Stimulated activated naive CD8-positive, alpha-beta T cell treated with anti-CD3 and anti-CD28 coated beads, Interleukin-15, Interleukin-2, amounts not matched to agents 100 ng/mL and 50 ng/mL, for 24 hours (primary cell): ENCODE results near the gene ARSG.
"Not testable (repeated sequence)": the region's sequence is repeated elsewhere in the genome, so short reads cannot be mapped to it uniquely, and the experiment has no call there.

Source experiments
- H3K27ac Mint-ChIP-seq: one replicate; pipeline ENCODE4 v1.8.0; 2021; ENCODE audit warnings: mild to moderate bottlenecking, mixed read lengths
- H3K27me3 Mint-ChIP-seq: one replicate; pipeline ENCODE4 v1.8.0; 2021; ENCODE audit warnings: mixed read lengths
- H3K36me3 Mint-ChIP-seq: one replicate; pipeline ENCODE4 v1.8.0; 2021; ENCODE audit warnings: low read depth, mixed read lengths
- H3K4me1 Mint-ChIP-seq: one replicate; pipeline ENCODE4 v1.8.0; 2021; ENCODE audit warnings: low read depth, mixed read lengths
- H3K4me3 Mint-ChIP-seq: one replicate; pipeline ENCODE4 v1.8.0; 2021; ENCODE audit warnings: mild to moderate bottlenecking, mixed read lengths
- H3K9me3 Mint-ChIP-seq: one replicate; pipeline ENCODE4 v1.8.0; 2021; ENCODE audit warnings: mixed read lengths

ARSG gene

GRCh38 chr17:68353111-68353521 is 61.8 kb downstream of the ARSG start:
- no peaks in the 10 kb centered on the region for H3K9me3 Mint-ChIP-seq
- no peak overlapping the region for H3K27ac Mint-ChIP-seq
- H3K27me3 Mint-ChIP-seq: no peaks in the 10 kb centered on the region
- no peak overlapping the region for H3K4me3 Mint-ChIP-seq
- H3K4me1 Mint-ChIP-seq: peaks cover 67% of the 10 kb centered on the region
- H3K36me3 Mint-ChIP-seq: no peaks in the 10 kb centered on the region

- not testable (repeated sequence) for H3K27ac Mint-ChIP-seq, H3K4me3 Mint-ChIP-seq, H3K27me3 Mint-ChIP-seq, H3K36me3 Mint-ChIP-seq, H3K9me3 Mint-ChIP-seq
- peaks cover 59% of the 10 kb centered on the region for H3K4me1 Mint-ChIP-seq
Observed at GRCh38 chr17:68354311-68354710, 63.0 kb downstream of the ARSG start.

- not testable (repeated sequence) for H3K4me3 Mint-ChIP-seq, H3K27ac Mint-ChIP-seq, H3K9me3 Mint-ChIP-seq, H3K27me3 Mint-ChIP-seq, H3K36me3 Mint-ChIP-seq
- H3K4me1 Mint-ChIP-seq: peaks cover 52% of the 10 kb centered on the region
Observed at GRCh38 chr17:68355108-68355507, 63.8 kb downstream of the ARSG start.

- peak overlapping the region; percentile 42 for H3K4me3 Mint-ChIP-seq
- peaks cover 4% of the 10 kb centered on the region for H3K36me3 Mint-ChIP-seq
- H3K9me3 Mint-ChIP-seq: no peaks in the 10 kb centered on the region
- no peaks in the 10 kb centered on the region for H3K27me3 Mint-ChIP-seq
- peak overlapping the region; percentile 56 for H3K27ac Mint-ChIP-seq
- H3K4me1 Mint-ChIP-seq: peaks cover 50% of the 10 kb centered on the region
Observed at GRCh38 chr17:68356520-68356919, 65.2 kb downstream of the ARSG start.

DNA sequence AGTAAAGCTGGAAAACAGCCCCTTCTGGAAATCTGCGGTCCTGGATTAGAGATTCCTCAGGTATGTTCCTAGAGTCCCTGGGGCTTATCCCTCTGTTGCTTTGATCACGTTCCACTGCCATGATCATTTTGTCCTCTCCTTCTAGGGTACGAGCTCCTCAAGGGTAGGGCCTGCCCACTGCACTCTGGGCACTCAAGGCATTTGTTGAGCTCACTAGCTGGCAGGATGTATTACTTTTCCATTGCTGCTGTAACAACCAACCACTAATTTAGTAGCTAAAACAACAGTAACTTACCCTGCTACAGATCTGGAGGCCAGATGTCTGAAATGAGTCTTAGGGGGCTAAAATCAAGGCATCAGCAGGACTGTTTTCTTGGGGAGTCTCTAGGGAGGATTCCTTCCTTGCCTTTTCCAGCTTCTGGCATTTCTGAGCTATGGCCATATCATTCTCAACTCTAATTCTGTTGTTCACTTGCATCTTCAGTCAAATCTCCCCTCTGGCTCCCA is 65.7 kb downstream of the ARSG start:
- Mint-ChIP-seq H3K36me3 (peaks cover 5% of the 10 kb centered on the region), H3K27me3 (no peaks in the 10 kb centered on the region), H3K27ac (peak overlapping the region; percentile 56), H3K9me3 (no peaks in the 10 kb centered on the region), H3K4me3 (peak overlapping the region; percentile 42), H3K4me1 (peaks cover 45% of the 10 kb centered on the region)

- H3K27me3 Mint-ChIP-seq: no peaks in the 10 kb centered on the region
- H3K27ac Mint-ChIP-seq: no peak overlapping the region
- no peak overlapping the region for H3K4me3 Mint-ChIP-seq
- H3K36me3 Mint-ChIP-seq: peaks cover 9% of the 10 kb centered on the region
- H3K4me1 Mint-ChIP-seq: peaks cover 36% of the 10 kb centered on the region
- no peaks in the 10 kb centered on the region for H3K9me3 Mint-ChIP-seq
Observed at GRCh38 chr17:68357886-68358285, 66.6 kb downstream of the ARSG start.

DNA sequence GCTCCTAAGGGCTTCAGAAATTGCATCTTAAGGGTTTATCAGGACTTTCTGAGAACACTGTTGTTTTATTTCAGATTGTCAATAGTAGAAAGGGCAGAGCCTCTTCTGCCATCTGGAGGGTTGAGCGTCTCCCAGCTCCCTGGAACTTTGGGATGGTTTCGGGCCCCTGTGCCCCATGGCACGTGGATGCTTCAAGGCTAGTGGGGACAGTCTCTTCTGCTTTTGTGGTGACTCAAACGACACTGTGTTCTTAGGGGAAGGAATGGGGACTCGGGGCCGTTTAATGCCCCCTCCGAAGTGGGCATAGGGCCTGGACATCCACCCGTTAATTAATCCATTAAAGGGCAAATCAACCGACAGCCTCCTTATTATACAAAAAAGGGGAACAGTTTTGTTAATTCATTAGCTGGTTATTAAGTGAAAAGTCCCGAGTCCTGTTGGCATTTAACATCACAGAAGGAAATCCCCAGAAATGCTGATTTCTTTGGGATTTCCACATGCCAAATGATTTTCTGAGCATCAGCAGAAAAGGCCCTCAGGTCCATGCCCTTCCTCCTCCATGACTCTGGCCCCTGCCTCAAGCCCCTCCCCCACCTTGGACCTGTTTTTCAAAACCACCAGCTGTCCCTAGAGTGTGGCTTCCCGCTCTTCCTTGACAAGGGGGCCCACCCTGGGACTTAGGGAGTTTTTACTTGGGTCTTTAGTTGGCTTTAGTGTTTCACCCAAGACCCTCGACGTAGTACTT is 68.7 kb downstream of the ARSG start:
- Mint-ChIP-seq H3K9me3 (no peaks in the 10 kb centered on the region), H3K4me3 (no peak overlapping the region), H3K36me3 (peaks cover 13% of the 10 kb centered on the region), H3K27ac (no peak overlapping the region), H3K4me1 (peaks cover 27% of the 10 kb centered on the region), H3K27me3 (no peaks in the 10 kb centered on the region)

- no peaks in the 10 kb centered on the region for H3K9me3 Mint-ChIP-seq
- no peak overlapping the region for H3K27ac Mint-ChIP-seq
- H3K36me3 Mint-ChIP-seq: peaks cover 12% of the 10 kb centered on the region
- no peaks in the 10 kb centered on the region for H3K27me3 Mint-ChIP-seq
- no peaks in the 10 kb centered on the region for H3K4me1 Mint-ChIP-seq
- no peak overlapping the region for H3K4me3 Mint-ChIP-seq
Observed at GRCh38 chr17:68365469-68365868, 74.2 kb downstream of the ARSG start.

DNA sequence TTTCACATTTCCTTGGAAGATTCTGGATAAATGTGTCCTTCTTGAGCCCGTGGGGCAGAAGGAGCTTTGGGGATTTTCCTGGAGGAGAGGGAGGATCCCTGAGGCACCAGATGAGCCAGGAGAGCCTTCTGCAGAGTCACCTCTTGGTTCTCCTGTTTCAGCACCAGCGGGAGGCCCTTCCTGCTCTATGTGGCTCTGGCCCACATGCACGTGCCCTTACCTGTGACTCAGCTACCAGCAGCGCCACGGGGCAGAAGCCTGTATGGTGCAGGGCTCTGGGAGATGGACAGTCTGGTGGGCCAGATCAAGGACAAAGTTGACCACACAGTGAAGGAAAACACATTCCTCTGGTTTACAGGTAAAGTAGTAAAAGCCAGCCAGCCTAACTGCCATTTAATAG is 77.1 kb downstream of the ARSG start:
- no peaks in the 10 kb centered on the region for H3K9me3 Mint-ChIP-seq
- H3K4me1 Mint-ChIP-seq: no peaks in the 10 kb centered on the region
- no peak overlapping the region for H3K27ac Mint-ChIP-seq
- no peaks in the 10 kb centered on the region for H3K27me3 Mint-ChIP-seq
- H3K4me3 Mint-ChIP-seq: no peak overlapping the region
- peaks cover 18% of the 10 kb centered on the region for H3K36me3 Mint-ChIP-seq

DNA sequence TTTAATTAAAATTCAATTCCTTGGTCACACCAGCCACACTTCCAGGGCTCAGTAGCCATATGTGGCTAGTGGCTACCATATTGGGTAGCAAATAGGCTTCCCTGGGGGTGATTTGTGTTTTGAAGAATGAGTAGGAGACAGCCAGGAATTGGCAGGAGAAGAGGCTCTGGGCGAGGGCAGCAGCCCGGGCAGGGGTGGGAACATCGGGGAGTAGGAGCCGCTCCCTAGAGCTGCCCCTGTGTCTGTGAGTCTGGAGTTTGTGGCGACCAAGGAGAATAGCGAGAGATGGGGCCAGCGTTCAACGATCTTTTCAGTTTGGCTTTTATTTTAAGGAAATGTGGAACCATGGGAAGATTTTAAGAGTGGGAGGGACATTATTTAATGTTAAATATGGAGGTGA is 84.3 kb downstream of the ARSG start:
- no peak overlapping the region for H3K4me3 Mint-ChIP-seq
- H3K27me3 Mint-ChIP-seq: no peaks in the 10 kb centered on the region
- H3K9me3 Mint-ChIP-seq: no peaks in the 10 kb centered on the region
- H3K27ac Mint-ChIP-seq: no peak overlapping the region
- H3K4me1 Mint-ChIP-seq: peaks cover 1% of the 10 kb centered on the region
- H3K36me3 Mint-ChIP-seq: peaks cover 11% of the 10 kb centered on the region

DNA sequence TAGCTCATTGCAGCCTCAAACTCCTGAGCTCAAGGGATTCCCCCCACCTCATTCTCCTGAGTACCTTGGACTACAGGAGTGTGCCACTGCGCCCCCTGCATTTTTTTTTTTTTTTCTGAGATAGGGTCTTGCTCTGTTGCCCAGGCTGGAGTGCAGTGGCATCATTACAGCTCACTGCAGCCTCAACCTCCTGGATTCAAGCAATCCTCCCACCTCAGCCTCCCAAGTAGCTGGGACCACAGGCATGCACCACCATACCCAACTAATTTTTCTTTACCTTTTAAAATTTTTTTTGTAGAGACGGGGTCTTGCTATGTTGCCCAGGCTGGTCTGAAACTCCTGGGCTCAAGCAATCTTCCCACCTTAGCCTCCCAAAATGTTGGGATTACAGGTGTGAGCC is 84.9 kb downstream of the ARSG start:
- H3K4me1 Mint-ChIP-seq, H3K27me3 Mint-ChIP-seq, H3K9me3 Mint-ChIP-seq, H3K4me3 Mint-ChIP-seq, H3K27ac Mint-ChIP-seq: not testable (repeated sequence)
- peaks cover 11% of the 10 kb centered on the region for H3K36me3 Mint-ChIP-seq

- no peaks in the 10 kb centered on the region for H3K9me3 Mint-ChIP-seq
- H3K4me3 Mint-ChIP-seq: no peak overlapping the region
- H3K27ac Mint-ChIP-seq: no peak overlapping the region
- H3K36me3 Mint-ChIP-seq: no peaks in the 10 kb centered on the region
- H3K4me1 Mint-ChIP-seq: peaks cover 15% of the 10 kb centered on the region
- H3K27me3 Mint-ChIP-seq: no peaks in the 10 kb centered on the region
Observed at GRCh38 chr17:68377771-68378267, 86.5 kb downstream of the ARSG start.

DNA sequence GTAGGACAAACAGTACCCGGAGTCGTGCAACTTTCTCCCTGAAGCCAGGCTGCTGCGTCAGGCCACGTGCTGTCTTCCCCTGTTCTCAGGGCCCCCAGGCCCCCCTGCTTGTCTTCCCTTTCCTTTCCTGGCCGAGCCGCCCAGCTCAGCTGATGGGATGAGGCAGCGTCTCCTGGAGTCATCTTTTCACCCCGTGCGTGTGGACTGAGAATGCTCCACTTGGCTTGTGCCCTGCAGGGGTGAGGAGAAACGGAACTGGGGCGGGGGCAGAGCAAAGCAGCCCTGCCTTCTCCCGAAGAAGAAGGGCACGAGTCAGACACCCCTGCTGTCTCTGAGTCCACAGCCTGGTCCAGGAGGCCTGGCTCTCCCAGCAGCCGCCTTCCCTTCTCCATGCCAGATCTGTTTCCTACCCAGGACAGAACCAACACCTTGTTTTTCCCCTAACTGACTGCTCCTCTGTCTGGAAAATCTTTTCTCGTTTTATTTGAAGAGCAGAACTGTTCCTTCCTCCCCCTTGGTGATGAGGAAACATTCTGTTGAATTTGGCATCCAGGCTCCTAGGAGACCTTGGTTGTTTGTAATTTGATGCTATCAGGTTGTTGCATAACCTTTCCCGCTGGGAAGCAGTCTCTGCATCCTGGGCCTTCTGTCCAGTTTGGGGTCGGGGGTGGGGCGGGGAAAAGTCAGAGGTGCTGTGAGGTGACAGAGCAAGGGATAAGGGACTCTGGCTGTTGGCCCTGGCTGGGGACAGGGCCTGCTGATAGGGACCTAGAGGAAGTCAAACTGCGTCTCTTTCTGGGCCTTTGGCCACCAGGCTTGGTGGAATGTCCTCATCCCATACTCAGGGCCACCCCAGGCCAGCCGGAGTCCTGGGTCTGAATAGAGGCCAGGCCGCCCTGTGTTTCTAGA is 87.2 kb downstream of the ARSG start:
- Mint-ChIP-seq H3K4me3 (no peak overlapping the region), H3K27me3 (no peaks in the 10 kb centered on the region), H3K4me1 (peaks cover 20% of the 10 kb centered on the region), H3K9me3 (no peaks in the 10 kb centered on the region), H3K36me3 (no peaks in the 10 kb centered on the region), H3K27ac (no peak overlapping the region)

GRCh38 chr17:68379177-68379510 is 87.8 kb downstream of the ARSG start:
- Mint-ChIP-seq H3K4me3 (no peak overlapping the region), H3K4me1 (peaks cover 26% of the 10 kb centered on the region), H3K27ac (no peak overlapping the region), H3K9me3 (no peaks in the 10 kb centered on the region), H3K36me3 (no peaks in the 10 kb centered on the region), H3K27me3 (no peaks in the 10 kb centered on the region)
